Measurements from ENCODE around the gene CA5A.

- TF ChIP-seq CTCF (IDR thresholded peaks at IDR 0.05; ENCODE audit: borderline replicate concordance, extremely low read depth, low read length, poor library complexity, severe bottlenecking) (no peak), EZH2 (IDR thresholded peaks at IDR 0.05; ENCODE audit: borderline replicate concordance, low read depth, low read length, severe bottlenecking) (no peak)
Measured at GRCh38 chr16:87948119-87948545, 11.8 kb upstream of the CA5A start.

Measured in DND-41 (cell line).